Prostate gland (tissue), 2 donors: Measurements from ENCODE around the gene SLC38A8.

Experiments used
- POLR2A ChIP-seq: fragments of 450-650 bp; IDR thresholded peaks from one replicate; pipeline ENCODE4 v1.6.1; 2016; ENCODE audit warnings: antibody characterized with exemption, mild to moderate bottlenecking
- POLR2AphosphoS5 ChIP-seq: sonication (generic); formaldehyde crosslinking; IDR thresholded peaks from one replicate; pipeline ENCODE4 v1.6.1; 2017; ENCODE audit warnings: antibody characterized with exemption
- TF ChIP-seq, protein P1 (sequence below), 4 experiments: fragments of 200-600 bp in 2 of 4; fragments of 450-650 bp in 2 of 4; sonication (generic) in 2 of 4; IDR thresholded peaks; 1 replicate in 3 of 4; 2 replicates in 1 of 4; pipeline ENCODE4 v1.5.1; 2016 to 2019; ENCODE audit warnings: antibody characterized with exemption in 4 of 4, mild to moderate bottlenecking in 2 of 4, moderate library complexity in 2 of 4

DNA sequence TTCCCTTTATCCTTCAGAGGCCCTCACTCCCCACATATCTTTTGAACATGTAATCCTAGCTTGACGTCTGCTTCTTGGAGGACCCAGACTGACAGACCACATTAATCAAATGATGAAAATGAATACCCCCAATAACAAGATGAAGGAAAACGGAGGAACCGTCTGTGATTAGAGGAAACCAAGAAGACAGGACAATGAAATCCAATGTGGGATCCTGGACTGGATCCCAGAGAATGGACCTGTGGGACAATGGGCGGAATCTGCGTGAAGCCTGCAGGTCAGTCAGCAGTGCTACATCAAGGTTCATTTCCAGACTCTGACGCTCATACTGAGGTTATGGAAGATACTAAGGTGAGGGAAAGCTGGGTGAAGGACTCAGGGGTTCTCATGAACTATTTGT, 38.2 kb upstream of the SLC38A8 start:
- TF ChIP-seq, protein P1, sequence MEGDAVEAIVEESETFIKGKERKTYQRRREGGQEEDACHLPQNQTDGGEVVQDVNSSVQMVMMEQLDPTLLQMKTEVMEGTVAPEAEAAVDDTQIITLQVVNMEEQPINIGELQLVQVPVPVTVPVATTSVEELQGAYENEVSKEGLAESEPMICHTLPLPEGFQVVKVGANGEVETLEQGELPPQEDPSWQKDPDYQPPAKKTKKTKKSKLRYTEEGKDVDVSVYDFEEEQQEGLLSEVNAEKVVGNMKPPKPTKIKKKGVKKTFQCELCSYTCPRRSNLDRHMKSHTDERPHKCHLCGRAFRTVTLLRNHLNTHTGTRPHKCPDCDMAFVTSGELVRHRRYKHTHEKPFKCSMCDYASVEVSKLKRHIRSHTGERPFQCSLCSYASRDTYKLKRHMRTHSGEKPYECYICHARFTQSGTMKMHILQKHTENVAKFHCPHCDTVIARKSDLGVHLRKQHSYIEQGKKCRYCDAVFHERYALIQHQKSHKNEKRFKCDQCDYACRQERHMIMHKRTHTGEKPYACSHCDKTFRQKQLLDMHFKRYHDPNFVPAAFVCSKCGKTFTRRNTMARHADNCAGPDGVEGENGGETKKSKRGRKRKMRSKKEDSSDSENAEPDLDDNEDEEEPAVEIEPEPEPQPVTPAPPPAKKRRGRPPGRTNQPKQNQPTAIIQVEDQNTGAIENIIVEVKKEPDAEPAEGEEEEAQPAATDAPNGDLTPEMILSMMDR (IDR thresholded peaks at IDR 0.05), result no peak
- TF ChIP-seq POLR2AphosphoS5 (no peak), POLR2A (no peak)
